Transverse colon (tissue), 3 donors: ENCODE data around the gene DBNDD1.

ENCODE experiments used
- CTCF ChIP-seq, 5 experiments: fragments of 200-600 bp in 3 of 5; fragments of 450-650 bp in 2 of 5; sonication (generic) in 3 of 5; IDR thresholded peaks; 1 replicate in 2 of 5; 2 replicates in 3 of 5; pipeline ENCODE4 v1.5.1; 2016 to 2017; ENCODE audit warnings: antibody characterized with exemption in 5 of 5, inconsistent platforms in 3 of 5, mild to moderate bottlenecking in 2 of 5, moderate library complexity in 1 of 5
- POLR2A ChIP-seq: fragments of 450-650 bp; IDR thresholded peaks from one replicate; pipeline ENCODE4 v1.6.1; 2016; ENCODE audit warnings: antibody characterized with exemption, mild to moderate bottlenecking, moderate library complexity

GRCh38 chr16:89994389-89994720, 24.9 kb downstream of the DBNDD1 start:
- TF ChIP-seq CTCF (IDR thresholded peaks at IDR 0.05) (no peak), POLR2A (no peak)
